H1 (cell line): Measurements from ENCODE around the gene MLKL. TPM values are rescaled to one million over a fixed set of nuclear protein-coding genes. Genes with fewer than 3 reads are reported as not detected.

ENCODE experiments used
- CTCF ChIA-PET: fragments of 300-600 bp; sonication (Branson Sonifier 250); formaldehyde crosslinking; loops from one replicate; lab custom pipeline; 2021; ENCODE audit not compliant: partially characterized antibody; lab: Charles Lee
- POLR2A ChIA-PET: fragments of 300-600 bp; sonication (Branson Sonifier 250); formaldehyde crosslinking; loops from one replicate; lab custom pipeline; 2021; ENCODE audit warnings: inconsistent platforms; ENCODE audit not compliant: partially characterized antibody; lab: Charles Lee
- DNase-seq, 2 experiments: peaks; one replicate each; pipeline versions ENCODE4 v3.0.0 to v3.0.0-alpha.2; 2010 to 2022; ENCODE audit warnings: low spot score in 2 of 2, low read depth in 1 of 2, mixed read lengths in 1 of 2
- FAIRE-seq: peaks from 2 replicates; lab custom pipeline; 2011; peaks lifted over from hg19 to GRCh38; lab: Jason Lieb, UNC
- H2AFZ ChIP-seq: 2 replicates; pipeline ENCODE4 v1.8.1; 2012; ENCODE audit warnings: low read length, inconsistent platforms
- H2AK5ac ChIP-seq: 2 replicates; pipeline ENCODE4 v1.6.1; 2013; ENCODE audit warnings: low read depth, low read length
- H2BK120ac ChIP-seq: replicated peaks from 2 replicates; pipeline ENCODE3; 2013; ENCODE audit warnings: low read depth, low read length, inconsistent platforms
- H2BK12ac ChIP-seq: 2 replicates; pipeline ENCODE4 v1.6.1; 2013; ENCODE audit warnings: low read depth, low read length
- H2BK15ac ChIP-seq: 2 replicates; pipeline ENCODE4 v1.6.1; 2013; ENCODE audit warnings: low read length
- H2BK20ac ChIP-seq: 2 replicates; pipeline ENCODE4 v1.6.1; 2013; ENCODE audit warnings: low read length
- H2BK5ac ChIP-seq: 2 replicates; pipeline ENCODE4 v1.6.1; 2013; ENCODE audit warnings: low read depth, low read length
- H3K14ac ChIP-seq: 2 replicates; pipeline ENCODE4 v1.6.1; 2013; ENCODE audit warnings: inconsistent platforms; ENCODE audit not compliant: insufficient read length
- H3K18ac ChIP-seq: 2 replicates; pipeline ENCODE4 v1.6.1; 2013; ENCODE audit warnings: low read length; ENCODE audit errors: extremely low read depth
- H3K23ac ChIP-seq: 2 replicates; pipeline ENCODE4 v1.6.1; 2013; ENCODE audit warnings: inconsistent platforms; ENCODE audit not compliant: insufficient read length
- H3K23me2 ChIP-seq: 2 replicates; pipeline ENCODE4 v1.6.1; 2013; ENCODE audit warnings: low read depth, low read length
- H3K27ac ChIP-seq: 2 replicates; pipeline ENCODE4 v1.6.1; 2011; ENCODE audit warnings: low read depth, low read length, inconsistent platforms
- H3K27me3 ChIP-seq, 4 experiments: replicated peaks in 1 of 4; 1 replicate in 1 of 4; 2 replicates in 3 of 4; pipeline versions ENCODE4 v1.6.1 to v1.8.1; 2011 to 2013; ENCODE audit warnings: low read length in 3 of 4, mild to moderate bottlenecking in 3 of 4, inconsistent platforms in 2 of 4, mixed read lengths in 2 of 4, moderate library complexity in 1 of 4; ENCODE audit not compliant: control insufficient read depth in 3 of 4, insufficient read depth in 3 of 4; ENCODE audit errors: extremely low read depth in 1 of 4
- H3K36me3 ChIP-seq, 4 experiments: 2 replicates each; pipeline versions ENCODE4 v1.6.1 to v1.8.1; 2011 to 2013; ENCODE audit warnings: mild to moderate bottlenecking in 4 of 4, low read length in 3 of 4, moderate library complexity in 2 of 4, control low read depth in 1 of 4, inconsistent platforms in 1 of 4; ENCODE audit not compliant: insufficient read depth in 4 of 4, control insufficient read depth in 2 of 4
- H3K4ac ChIP-seq: replicated peaks from 2 replicates; pipeline ENCODE3; 2013; ENCODE audit warnings: low read length, low read depth, mixed read lengths, inconsistent platforms; ENCODE audit not compliant: insufficient read length
- H3K4me1 ChIP-seq, 4 experiments: replicated peaks in 1 of 4; 1 replicate in 1 of 4; 2 replicates in 3 of 4; pipeline versions ENCODE4 v1.6.1 to v1.8.1; 2011 to 2013; ENCODE audit warnings: low read length in 3 of 4, inconsistent platforms in 2 of 4, mixed read lengths in 1 of 4; ENCODE audit not compliant: insufficient read depth in 4 of 4, control insufficient read depth in 3 of 4
- H3K4me2 ChIP-seq, 2 experiments: 2 replicates each; pipeline versions ENCODE4 v1.6.1 to v1.8.1; 2011 to 2013; ENCODE audit warnings: low read depth in 2 of 2, low read length in 2 of 2, control low read depth in 1 of 2, inconsistent platforms in 1 of 2, mild to moderate bottlenecking in 1 of 2; ENCODE audit not compliant: insufficient read depth in 1 of 2
- H3K4me3 ChIP-seq, 4 experiments: fragments of 200-600, 300-600 bp in 1 of 4; sonication (generic), shearing (Covaris generic), sonication (Bioruptor Twin) in 1 of 4; 2 replicates each; pipeline versions ENCODE4 v1.5.1 to v1.8.1; 2011 to 2016; ENCODE audit warnings: low read length in 4 of 4, low read depth in 3 of 4, control low read depth in 2 of 4, inconsistent platforms in 2 of 4, mild to moderate bottlenecking in 2 of 4, mixed read lengths in 1 of 4, moderate library complexity in 1 of 4; ENCODE audit not compliant: insufficient read depth in 2 of 4; ENCODE audit errors: extremely low read depth in 1 of 4
- H3K56ac ChIP-seq: replicated peaks from 2 replicates; pipeline ENCODE3; 2013; ENCODE audit warnings: low read depth, mild to moderate bottlenecking, mixed read lengths, low read length, inconsistent platforms; ENCODE audit not compliant: insufficient read length
- H3K79me1 ChIP-seq: 2 replicates; pipeline ENCODE4 v1.6.1; 2013; ENCODE audit warnings: low read depth, low read length, control low read depth
- H3K79me2 ChIP-seq, 2 experiments: 2 replicates each; pipeline versions ENCODE4 v1.6.1 to v1.8.1; 2012 to 2013; ENCODE audit warnings: low read length in 2 of 2, mild to moderate bottlenecking in 2 of 2, inconsistent platforms in 1 of 2; ENCODE audit not compliant: insufficient read depth in 2 of 2, control insufficient read depth in 1 of 2
- H3K9ac ChIP-seq, 4 experiments: replicated peaks in 1 of 4; 1 replicate in 1 of 4; 2 replicates in 3 of 4; pipeline versions ENCODE4 v1.6.1 to v1.8.1; 2011 to 2013; ENCODE audit warnings: low read depth in 3 of 4, low read length in 3 of 4, control low read depth in 2 of 4, mild to moderate bottlenecking in 2 of 4, moderate library complexity in 2 of 4, inconsistent platforms in 1 of 4; ENCODE audit errors: extremely low read depth in 1 of 4
- H3K9me3 ChIP-seq, 2 experiments: 2 replicates each; pipeline versions ENCODE4 v1.6.1 to v1.8.1; 2012 to 2013; ENCODE audit warnings: mild to moderate bottlenecking in 2 of 2, moderate library complexity in 2 of 2, control low read depth in 1 of 2, inconsistent platforms in 1 of 2, low read depth in 1 of 2, low read length in 1 of 2, mixed read lengths in 1 of 2; ENCODE audit not compliant: insufficient read depth in 2 of 2
- H4K20me1 ChIP-seq, 2 experiments: replicated peaks in 1 of 2; 2 replicates each; pipeline versions ENCODE3 to v1.8.1; 2011 to 2013; ENCODE audit warnings: inconsistent platforms in 2 of 2, low read length in 2 of 2, mild to moderate bottlenecking in 1 of 2; ENCODE audit not compliant: insufficient read depth in 2 of 2, control insufficient read depth in 1 of 2
- H4K5ac ChIP-seq: 2 replicates; pipeline ENCODE4 v1.6.1; 2013; ENCODE audit warnings: low read length, low read depth, mixed read lengths, inconsistent platforms; ENCODE audit not compliant: insufficient read length
- H4K8ac ChIP-seq: 2 replicates; pipeline ENCODE4 v1.8.0; 2013; ENCODE audit warnings: mild to moderate bottlenecking, moderate library complexity, low read length, inconsistent platforms; ENCODE audit not compliant: insufficient read depth; ENCODE audit errors: extremely low read depth
- H4K91ac ChIP-seq: replicated peaks from 2 replicates; pipeline ENCODE3; 2013; ENCODE audit warnings: low read length, mixed read lengths, inconsistent platforms; ENCODE audit not compliant: insufficient read length
- BACH1 ChIP-seq: IDR thresholded peaks from 2 replicates; pipeline ENCODE4 v1.6.1; 2012; ENCODE audit warnings: low read length, improper control_type of control experiment
- CTBP2 ChIP-seq: IDR thresholded peaks from 2 replicates; pipeline ENCODE4 v1.7.0; 2011; ENCODE audit warnings: borderline replicate concordance, mild to moderate bottlenecking, moderate library complexity, mixed read lengths, low read length; ENCODE audit not compliant: insufficient read depth, insufficient read length
- E2F6 ChIP-seq: IDR thresholded peaks from 2 replicates; pipeline ENCODE4 v1.6.1; 2012; ENCODE audit warnings: inconsistent platforms
- GTF2F1 ChIP-seq: IDR thresholded peaks from 2 replicates; pipeline ENCODE4 v1.6.1; 2012; ENCODE audit warnings: low read depth, low read length, improper control_type of control experiment, borderline replicate concordance
- KDM1A ChIP-seq: fragments of 200-600, 300-600 bp; sonication (generic); IDR thresholded peaks from 2 replicates; pipeline ENCODE4 v1.7.1; 2016; ENCODE audit warnings: mild to moderate bottlenecking, low read length, borderline replicate concordance
- RBBP5 ChIP-seq: IDR thresholded peaks from 2 replicates; pipeline ENCODE4 v1.7.1; 2012; ENCODE audit warnings: low read depth, mild to moderate bottlenecking, inconsistent platforms, low read length, moderate library complexity, borderline replicate concordance
- RNF2 ChIP-seq: fragments of 200-900, 300-1000 bp; sonication (generic); IDR thresholded peaks from 2 replicates; pipeline ENCODE4 v1.7.1; 2016; ENCODE audit warnings: borderline replicate concordance, low read depth, mild to moderate bottlenecking, antibody characterized with exemption, low read length; ENCODE audit not compliant: poor library complexity, severe bottlenecking; ENCODE audit errors: missing control alignments
- SAP30 ChIP-seq: fragments of 300-600 bp; sonication (generic); IDR thresholded peaks from 2 replicates; pipeline ENCODE4 v1.7.1; 2012; ENCODE audit warnings: low read length, moderate library complexity, mild to moderate bottlenecking, inconsistent platforms; ENCODE audit not compliant: insufficient read depth, insufficient replicate concordance
- WGBS, 2 experiments: shearing (Covaris generic) in 1 of 2; methylation state at CpG; one replicate each; pipeline versions ENCODE4 v1.1.6 to v1.1.7; 2013 to 2015; ENCODE audit warnings: low lambda C conversion rate in 2 of 2, mixed read lengths in 2 of 2, inconsistent platforms in 1 of 2, low coverage in 1 of 2, missing lambda C conversion rate in 1 of 2; ENCODE audit not compliant: insufficient replicate concordance in 2 of 2, insufficient coverage in 1 of 2, insufficient read length in 1 of 2; ENCODE audit errors: extremely low coverage in 1 of 2, missing lambda C conversion rate in 1 of 2; 5-methylcytosine and 5-hydroxymethylcytosine counted together
- polyA plus RNA-seq, 7 experiments: library from polyadenylated mRNA; depleted of rRNA in 3 of 7; stranded (reverse) in 5 of 7; unstranded in 2 of 7; fragments of >200 nt in 5 of 7; fragments of 200-250 nt in 2 of 7; gene quantifications; 1 replicate in 5 of 7; 2 replicates in 1 of 7; 4 replicates in 1 of 7; pipeline versions ENCODE4 v1.2.1 to v1.2.3, GENCODE V29; 2011 to 2013; ENCODE audit warnings: missing spikeins in 2 of 7, mixed read lengths in 2 of 7
- total RNA-seq: library from RNA; stranded (reverse); fragmentation: NEBNext Ultra II Directional; extraction: Animal tissue kit (Norgen Biotek cat#: 25700); gene quantifications from 2 replicates; pipeline ENCODE4 v1.2.1, GENCODE V29; 2021

The MLKL gene
- total and polyA plus RNA-seq, 2 of the 8 experiments (the other 6 are each of a cell fraction or from before 2014, with no cell fraction given) = 1.6 to 2.1 TPM

DNA sequence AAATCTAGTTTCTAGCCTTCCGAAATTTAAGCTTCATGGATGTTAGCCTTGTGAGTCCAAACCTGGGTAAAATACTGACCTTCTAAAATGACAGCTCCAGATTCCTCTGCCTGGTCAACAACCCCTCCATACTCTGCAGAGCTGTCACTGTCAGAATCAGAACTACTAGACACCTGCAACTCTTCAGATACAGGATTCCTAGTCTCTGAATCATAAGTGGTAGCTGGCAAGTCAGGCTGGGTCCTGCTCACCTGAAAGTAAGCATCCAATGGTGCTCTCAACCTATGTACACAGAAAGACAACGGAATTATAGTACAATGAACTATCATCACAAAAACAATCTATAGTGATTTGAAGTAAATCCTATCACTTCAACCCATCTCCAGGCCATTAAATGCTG is 48.8 kb downstream of the MLKL start:
- FAIRE-seq (no peak), DNase-seq (no peak)
- no peaks in the 10 kb centered on the region for H3K4me1 ChIP-seq
- H3K79me2 ChIP-seq = peaks cover 3 to 80% of the 10 kb centered on the region in 2 experiments; a peak in 3 of 4 replicates
- no peak overlapping the region for H3K14ac ChIP-seq
- no peak overlapping the region for H3K4me2 ChIP-seq
- H2BK12ac ChIP-seq = no peak overlapping the region
- H2AK5ac ChIP-seq = no peak overlapping the region
- no peak overlapping the region for H4K91ac ChIP-seq
- H2BK5ac ChIP-seq = no peak overlapping the region
- no peak overlapping the region for H3K56ac ChIP-seq
- H3K23ac ChIP-seq = no peak overlapping the region
- TF ChIP-seq KDM1A = no peak
- TF ChIP-seq SAP30 = no peak
- TF ChIP-seq GTF2F1 = no peak
- TF ChIP-seq RBBP5 = no peak
- TF ChIP-seq RNF2 = no peak
- TF ChIP-seq CTBP2 = no peak
- TF ChIP-seq BACH1 = no peak
- TF ChIP-seq E2F6 = no peak
- no peak overlapping the region for H3K4ac ChIP-seq
- no peaks in the 10 kb centered on the region for H3K23me2 ChIP-seq
- ChIA-PET CTCF (interaction anchor here (0.6 to 2.2 kb wide), 28 partner anchors 8 to 287 kb away, joined by 3 to 13 read pairs (median 3); no protein-coding TSS in a partner anchor), POLR2A (interaction anchor here (0.8 to 2.0 kb wide), 10 partner anchors 8 to 176 kb away, joined by 3 to 7 read pairs (median 4); partner anchors contain the start of gene RFWD3)
- H2BK20ac ChIP-seq = no peak overlapping the region
- no peak overlapping the region for H3K9ac ChIP-seq
- no peak overlapping the region for H3K4me3 ChIP-seq
- 79% methylated on average over 2 of the region's 2 CpGs; no CpG with 5 or more reads in 1 of the 2 experiments for WGBS, 2 experiments
- H4K5ac ChIP-seq = no peak overlapping the region
- peaks cover 7% of the 10 kb centered on the region; the same call in 1 of the 2 replicates for H3K79me1 ChIP-seq
- H2BK15ac ChIP-seq = no peak overlapping the region
- no peak overlapping the region for H4K8ac ChIP-seq
- peaks cover 29 to 87% (median 56%) of the 10 kb centered on the region in 4 experiments for H3K36me3 ChIP-seq
- no peak overlapping the region for H2BK120ac ChIP-seq
- peaks cover 6 to 14% of the 10 kb centered on the region in 2 experiments for H4K20me1 ChIP-seq
- H3K9me3 ChIP-seq = no peaks in the 10 kb centered on the region
- no peak overlapping the region for H3K18ac ChIP-seq
- no peak overlapping the region for H3K27ac ChIP-seq
- no peak overlapping the region for H2AFZ ChIP-seq
- H3K27me3 ChIP-seq = no peaks in the 10 kb centered on the region
